ENCODE measurements around the gene MFRP.

MFRP gene

DNA sequence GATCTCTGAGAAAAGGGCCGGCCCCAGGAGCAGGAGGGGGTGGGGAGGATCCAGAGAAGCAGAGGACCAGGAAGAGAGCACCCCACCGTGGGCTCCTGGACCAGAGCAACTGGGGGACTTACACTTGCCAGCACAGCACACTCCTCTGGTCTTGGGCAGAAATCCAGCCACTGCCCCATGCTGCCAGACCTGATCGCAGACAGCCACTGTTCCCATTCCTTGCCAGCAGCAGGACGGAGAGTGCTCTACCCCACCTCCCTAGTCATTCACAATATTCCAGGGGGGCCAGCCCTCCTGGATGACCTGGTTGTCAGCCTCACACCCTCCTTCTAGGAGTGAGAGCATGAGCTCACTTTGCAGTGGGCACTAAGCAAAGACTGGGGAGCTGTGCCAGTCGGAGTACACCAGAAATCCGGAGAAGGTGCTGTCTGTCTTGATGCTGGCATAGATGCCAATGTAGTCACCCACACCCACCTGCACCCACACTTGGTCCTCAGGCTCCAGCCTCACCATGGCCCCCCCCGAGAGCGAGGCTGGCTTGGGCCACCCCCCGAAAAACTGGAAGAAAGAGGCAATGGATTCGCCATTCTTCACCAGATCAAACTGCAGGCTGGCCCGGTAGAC is 7.4 kb downstream of the MFRP start:
- DNase-seq (ENCODE audit: low read depth in 1 of 2, low spot score in 1 of 2) = no peak

DNA sequence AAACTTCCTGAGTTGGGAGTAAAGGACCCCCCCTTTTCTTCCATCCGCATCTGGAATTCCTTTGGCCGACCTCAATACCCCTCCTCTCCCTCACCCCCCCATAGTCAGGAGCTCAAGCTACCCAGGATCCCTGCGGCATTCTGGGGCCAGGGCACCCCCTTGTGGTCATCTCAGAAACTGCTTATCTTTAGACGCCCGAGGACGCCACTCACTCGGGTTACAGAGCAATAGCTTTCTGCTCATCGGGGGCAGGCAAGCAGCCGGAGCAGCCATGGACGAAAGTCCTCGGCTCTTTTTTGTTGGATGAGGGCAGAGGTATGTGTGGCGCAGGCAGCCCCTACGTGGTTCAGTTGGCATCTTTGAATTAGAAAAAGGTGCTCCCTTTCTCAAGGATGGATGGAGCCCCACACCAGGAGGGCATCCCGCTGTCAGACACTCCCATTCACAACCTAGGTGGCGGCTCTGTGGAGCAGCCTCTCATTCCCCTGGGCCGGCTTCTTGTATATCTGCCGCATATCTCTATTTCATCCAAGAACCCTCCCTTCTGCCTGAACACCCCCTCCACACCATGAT is 8.1 kb downstream of the MFRP start:
- peak; percentile 47 for DNase-seq (ENCODE audit: low read depth in 1 of 2, low spot score in 1 of 2)

DNA sequence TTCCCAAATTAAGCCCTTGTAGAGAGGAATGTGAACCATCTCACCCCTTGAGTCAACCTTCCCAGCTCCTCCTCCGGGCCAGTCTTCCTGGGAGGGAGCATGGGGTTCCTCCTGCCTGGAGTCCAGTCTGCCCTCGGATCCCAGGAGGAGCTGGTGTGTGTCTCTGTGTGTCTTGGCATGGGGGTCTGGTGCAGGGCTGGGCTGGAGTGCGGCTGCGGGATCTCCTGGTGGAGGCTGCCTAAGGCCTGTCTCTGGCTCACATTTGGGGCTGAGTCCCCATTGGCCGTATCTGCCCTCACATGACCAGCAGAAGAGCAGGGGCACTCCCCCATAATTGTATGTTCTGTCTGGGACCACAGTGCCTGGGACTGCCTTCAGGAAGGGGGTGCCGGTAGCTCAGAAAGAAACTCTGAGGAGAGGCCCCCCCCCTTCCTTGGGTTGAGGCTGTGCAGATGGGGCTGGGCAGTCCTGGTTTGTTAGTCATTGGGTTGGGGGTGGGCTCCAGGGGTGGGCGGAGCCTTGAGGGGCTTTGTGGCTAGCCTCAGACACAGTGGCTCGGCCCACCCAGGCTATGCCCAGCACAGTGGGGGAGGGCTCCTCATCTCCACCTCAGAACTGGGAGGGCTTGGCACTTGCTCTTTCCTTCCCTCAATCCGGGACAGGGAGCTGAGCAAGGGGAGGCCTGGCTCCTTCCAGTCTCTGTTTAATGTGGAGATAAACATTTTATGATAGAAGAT is 8.8 kb downstream of the MFRP start:
- no peak for DNase-seq (ENCODE audit: low read depth in 1 of 2, low spot score in 1 of 2)

DNA sequence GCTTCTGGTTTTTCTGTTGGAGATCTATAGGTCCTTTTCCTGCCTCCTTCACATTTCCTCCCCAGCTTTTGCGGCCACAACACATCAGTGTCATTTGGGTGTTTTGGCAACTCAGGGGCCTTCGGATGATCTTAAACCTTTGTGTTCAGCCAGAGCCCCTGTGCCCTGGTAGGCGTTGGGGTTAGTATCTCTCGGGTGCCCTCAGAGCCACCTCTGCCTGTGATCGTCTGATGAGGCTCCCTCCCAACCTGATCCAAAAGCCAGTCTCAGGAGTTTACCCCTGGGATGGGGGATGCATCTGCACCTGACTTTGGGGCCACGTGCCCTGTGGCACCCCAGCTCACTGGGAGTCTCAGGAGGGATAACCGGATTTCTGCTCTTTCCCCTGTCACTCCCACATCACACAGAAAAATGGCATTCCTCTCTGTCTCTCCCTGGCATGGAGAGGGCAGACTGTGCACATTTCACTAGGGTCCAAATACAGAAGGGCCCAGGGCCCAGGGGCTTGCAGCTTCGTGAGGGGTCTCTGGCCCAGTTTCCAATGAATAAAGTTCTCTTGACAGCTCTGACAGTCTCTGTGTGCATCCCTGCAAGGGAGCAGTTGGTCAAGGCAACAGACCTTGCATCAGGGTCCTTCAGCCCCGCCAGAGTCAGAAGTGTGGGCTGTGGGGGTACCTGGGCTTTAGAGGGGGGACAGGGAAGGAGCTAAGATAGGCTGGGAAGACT is 9.6 kb downstream of the MFRP start:
- DNase-seq (ENCODE audit: low read depth in 1 of 2, low spot score in 1 of 2) = no peak

DNA sequence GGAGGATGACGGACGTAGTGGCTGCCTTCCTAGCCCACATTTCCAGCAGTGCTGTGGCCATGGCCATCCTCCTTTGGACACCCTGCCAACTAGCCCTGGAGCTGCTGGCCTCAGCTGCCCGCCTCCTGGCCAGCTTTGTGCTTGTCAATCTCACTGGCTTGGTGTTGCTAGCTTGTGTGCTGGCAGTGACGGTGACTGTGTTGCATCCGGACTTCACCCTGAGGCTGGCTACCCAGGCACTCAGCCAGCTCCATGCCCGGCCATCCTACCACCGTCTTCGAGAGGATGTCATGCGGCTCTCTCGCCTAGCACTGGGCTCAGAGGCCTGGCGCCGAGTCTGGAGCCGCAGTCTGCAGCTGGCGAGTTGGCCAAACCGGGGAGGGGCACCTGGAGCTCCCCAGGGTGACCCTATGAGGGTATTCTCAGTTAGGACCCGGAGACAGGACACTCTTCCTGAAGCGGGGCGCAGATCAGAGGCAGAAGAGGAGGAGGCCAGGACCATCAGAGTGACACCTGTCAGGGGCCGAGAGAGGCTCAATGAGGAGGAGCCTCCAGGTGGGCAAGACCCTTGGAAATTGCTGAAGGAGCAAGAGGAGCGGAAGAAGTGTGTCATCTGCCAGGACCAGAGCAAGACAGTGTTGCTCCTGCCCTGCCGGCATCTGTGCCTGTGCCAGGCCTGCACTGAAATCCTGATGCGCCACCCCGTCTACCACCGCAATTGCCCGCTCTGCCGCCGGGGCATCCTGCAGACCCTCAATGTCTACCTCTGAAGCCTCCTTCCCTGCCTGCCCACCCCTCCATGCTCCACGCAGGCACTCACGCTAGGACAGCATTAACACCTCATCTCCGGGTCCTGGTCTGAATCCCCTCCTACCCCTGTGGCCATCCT is 10.6 kb downstream of the MFRP start:
- DNase-seq (ENCODE audit: low read depth in 1 of 2, low spot score in 1 of 2) = no peak

DNA sequence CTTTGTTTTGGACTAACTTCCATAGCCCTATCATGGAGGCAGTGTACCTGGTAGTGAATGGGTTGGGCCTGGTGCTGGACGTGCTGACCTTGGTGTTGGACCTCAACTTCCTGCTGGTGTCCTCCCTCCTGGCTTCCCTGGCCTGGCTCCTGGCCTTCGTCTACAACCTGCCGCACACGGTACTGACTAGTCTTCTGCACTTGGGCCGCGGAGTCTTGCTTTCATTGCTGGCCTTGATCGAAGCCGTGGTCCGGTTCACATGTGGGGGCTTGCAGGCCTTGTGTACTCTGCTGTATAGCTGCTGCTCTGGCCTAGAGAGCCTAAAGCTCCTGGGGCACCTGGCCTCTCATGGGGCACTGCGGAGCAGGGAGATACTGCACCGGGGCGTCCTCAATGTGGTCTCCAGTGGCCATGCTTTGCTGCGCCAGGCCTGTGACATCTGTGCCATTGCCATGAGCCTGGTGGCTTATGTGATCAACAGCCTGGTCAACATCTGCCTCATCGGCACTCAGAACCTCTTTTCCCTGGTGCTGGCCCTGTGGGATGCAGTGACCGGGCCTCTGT is 11.3 kb downstream of the MFRP start:
- DNase-seq (ENCODE audit: low read depth in 1 of 2, low spot score in 1 of 2) = no peak

DNA sequence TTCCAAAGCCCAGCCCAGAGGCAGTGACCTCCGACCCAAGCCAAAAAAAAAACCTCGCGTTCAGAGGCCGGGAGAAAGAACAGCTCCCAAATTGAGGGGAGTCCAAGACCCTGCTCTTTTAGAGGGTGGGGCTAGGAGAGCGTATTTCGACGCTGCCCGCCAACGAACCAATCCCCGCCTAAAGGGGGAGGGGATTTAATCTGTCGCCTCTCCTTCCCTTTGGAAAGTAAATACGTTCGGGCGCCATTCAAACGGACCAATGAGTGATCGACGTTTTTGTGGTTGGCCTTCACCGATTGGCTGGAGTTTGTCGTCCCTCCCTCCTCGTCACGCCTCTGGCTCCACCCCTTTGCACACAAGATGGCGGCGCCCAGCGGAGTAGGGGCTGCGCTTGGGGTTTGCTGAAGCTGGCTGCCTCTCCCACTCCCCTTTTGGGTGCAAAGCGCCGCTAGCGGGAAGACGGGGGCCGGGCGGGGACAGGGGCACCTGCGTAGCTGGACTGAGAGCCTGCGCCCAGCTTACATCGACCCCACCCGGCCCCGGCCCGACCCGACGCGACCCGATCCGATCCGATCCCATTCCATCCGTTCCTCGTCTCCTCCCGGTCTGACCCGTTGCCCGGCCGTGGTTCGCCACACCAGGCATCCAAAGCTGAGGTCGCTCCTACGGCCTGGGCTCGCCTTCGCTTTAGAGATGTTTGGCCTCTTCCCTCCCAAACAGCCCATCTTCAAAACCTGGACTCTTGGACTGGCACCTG is 12.2 kb downstream of the MFRP start, which contains the start of gene RNF26:
Gene RNF26 (plus strand): TSS at position 354 of the 757 bp plus-strand sequence. CDS start 596 bp downstream, outside the sequence.
- DNase-seq (ENCODE audit: low read depth in 1 of 2, low spot score in 1 of 2) = peak; percentile 80 to 82

DNA sequence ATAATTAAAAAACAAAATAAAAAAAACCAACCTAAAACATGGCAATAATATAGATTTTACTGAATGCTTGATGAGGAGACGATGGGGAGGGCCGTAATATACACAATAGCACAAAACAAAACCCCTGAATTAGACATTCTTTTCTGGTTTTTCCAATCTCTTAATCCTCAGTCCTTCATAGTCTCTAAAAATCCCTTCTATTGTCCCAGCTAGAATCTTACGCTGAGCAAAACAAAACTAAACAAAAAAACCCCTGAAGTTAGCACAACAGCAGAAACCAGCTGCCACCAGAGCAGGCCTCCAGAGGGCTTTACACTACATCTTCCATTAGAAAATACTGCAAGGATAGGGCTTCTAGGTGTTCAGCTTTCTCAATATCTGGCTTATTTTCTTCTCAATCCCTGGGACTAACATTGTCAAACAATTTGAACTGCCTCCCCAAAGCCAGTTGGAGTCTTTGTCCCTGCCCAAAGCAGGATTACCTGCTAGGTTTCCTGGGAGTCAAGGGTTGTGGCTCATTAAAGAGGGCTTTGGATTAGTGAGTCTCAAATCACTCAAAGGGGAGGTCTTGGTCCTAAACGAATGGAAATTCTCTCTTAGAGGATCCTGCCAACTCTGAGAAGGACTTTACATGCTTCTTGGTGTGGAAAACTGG is 14.3 kb downstream of the MFRP start:
- DNase-seq (ENCODE audit: low read depth in 1 of 2, low spot score in 1 of 2) = no peak

DNA sequence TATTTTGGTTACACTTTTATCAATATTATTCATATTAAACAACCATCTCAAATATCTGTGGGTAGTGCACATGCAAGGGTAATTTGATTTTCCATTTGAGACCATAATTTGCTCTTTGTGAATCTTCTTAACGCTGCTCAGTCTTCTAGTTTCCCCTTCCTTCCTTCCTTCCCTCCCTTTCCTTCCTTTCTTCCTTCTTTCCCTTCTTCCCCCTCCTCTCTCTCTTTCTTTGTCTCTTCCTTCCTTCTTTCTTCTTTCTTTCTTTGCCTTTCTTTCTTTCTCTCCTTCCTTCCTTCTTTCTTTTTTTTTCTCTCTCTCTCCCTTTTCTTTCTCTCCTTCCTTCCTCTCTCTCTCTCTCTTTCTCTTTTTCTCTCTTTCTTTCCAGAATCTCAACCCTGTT is 16.3 kb downstream of the MFRP start:
- DNase-seq (ENCODE audit: low read depth in 1 of 2, low spot score in 1 of 2) = no peak

DNA sequence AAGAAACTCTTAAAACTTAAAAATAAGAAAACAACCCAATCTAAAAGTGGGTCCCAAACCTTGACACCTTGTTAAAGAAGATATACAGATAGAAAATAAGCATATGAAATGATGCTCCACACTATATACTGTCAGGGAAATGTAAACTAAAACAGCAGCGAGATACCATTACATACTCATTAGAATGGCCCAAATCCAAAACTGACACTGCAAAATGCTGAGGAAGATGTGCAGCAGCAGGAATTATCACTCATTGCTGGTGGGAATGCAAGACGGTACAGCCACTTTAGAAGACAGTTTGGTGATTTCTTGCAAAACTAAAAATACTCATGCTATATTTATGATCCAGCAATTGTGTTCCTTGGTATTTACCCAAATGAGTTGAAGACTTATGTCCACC is 17.2 kb downstream of the MFRP start:
- DNase-seq (ENCODE audit: low read depth in 1 of 2, low spot score in 1 of 2) = no peak

DNA sequence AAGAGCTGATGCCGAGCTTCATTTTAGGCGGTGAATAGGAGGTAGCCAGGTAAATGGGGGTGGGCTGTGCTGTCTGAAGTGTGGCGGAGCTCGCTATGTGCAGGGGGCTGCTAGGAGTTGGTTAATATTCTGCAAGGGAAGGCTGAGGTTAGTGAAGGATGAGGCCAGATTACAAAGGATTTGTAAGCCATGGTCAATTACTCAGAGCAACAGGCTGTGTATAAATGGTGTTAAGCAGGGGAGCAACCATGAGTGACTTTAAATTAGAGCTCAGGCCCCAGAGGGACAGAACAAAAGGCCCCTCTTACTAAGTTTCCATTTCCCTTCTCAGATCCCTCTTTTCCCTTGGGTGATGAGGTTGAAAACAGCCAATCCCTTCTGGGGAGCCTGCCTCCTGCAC is 22.3 kb downstream of the MFRP start:
- DNase-seq (ENCODE audit: low read depth in 1 of 2, low spot score in 1 of 2) = no peak

DNA sequence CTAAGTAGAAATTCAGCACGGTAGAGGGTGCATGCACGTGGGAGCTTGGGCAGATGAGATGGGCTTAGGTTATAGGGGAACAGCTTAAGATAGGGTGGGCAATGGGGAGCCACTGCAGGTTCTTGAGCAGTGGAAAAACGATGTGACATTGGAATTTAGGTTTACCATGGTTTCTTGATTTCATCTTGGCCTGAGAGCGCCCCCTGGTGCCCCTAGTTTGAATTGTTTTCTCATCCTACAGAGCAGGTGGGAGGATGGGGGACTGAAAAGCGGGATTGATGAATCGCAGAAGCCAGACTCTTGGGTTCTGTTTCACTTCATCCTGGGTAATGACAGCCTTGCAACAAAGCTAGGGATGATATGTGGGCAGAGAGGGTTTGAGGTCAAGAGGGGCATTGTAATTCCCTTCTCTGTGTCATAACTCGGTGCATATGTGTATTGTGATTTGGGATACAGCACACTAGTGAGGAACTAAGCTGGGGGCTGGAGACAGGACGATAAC is 22.9 kb downstream of the MFRP start:
- peak; percentile 46 to 57 for DNase-seq (ENCODE audit: low read depth in 1 of 2, low spot score in 1 of 2)

DNA sequence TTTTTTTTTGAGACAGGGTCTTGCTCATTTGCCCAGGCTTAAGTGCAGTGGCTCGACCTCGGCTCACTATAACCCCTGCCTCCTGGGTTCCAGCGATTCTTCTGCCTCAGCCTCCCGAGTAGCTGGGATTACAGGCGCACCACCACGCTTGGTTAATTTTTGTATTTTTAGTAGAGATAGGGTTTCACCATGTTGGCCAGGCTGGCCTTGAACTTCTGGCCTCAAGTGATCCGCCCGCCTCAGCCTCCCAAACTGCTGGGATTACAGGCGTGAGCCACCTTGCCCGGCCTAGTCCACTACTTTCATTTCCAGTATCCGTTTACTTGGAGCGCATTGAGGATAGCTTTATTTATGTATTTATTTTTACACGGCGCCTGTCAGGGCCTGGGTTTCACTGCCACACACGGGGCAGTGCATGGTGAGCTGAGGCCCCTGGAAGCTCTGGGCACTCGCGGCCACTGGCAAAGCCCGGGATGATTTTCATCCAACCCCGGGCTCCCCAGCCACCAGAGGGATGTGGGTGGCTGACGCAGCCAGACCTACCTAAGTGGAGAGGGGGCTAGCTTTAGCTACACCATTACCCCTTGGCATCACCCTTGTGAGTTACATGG is 23.5 kb downstream of the MFRP start:
- no peak for DNase-seq (ENCODE audit: low read depth in 1 of 2, low spot score in 1 of 2)

DNA sequence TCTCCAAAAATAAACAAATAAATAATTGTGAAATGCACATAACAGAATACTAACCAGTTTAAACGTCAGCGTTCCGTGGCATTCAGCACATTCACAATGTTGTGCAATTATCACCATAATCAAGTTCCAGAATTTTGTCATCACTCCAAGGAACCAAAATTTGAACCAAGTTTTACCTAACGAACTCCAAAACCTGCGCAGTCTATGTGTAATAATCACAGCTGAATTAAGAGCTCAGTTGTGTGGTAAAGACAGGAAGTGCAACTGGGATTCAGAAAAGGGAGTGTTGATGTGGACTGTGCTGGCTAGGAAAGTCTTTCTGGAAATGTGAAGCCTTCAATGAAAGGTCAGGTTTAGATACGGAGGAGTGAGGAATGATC is 24.2 kb downstream of the MFRP start:
- DNase-seq (ENCODE audit: low read depth in 1 of 2, low spot score in 1 of 2) = no peak

DNA sequence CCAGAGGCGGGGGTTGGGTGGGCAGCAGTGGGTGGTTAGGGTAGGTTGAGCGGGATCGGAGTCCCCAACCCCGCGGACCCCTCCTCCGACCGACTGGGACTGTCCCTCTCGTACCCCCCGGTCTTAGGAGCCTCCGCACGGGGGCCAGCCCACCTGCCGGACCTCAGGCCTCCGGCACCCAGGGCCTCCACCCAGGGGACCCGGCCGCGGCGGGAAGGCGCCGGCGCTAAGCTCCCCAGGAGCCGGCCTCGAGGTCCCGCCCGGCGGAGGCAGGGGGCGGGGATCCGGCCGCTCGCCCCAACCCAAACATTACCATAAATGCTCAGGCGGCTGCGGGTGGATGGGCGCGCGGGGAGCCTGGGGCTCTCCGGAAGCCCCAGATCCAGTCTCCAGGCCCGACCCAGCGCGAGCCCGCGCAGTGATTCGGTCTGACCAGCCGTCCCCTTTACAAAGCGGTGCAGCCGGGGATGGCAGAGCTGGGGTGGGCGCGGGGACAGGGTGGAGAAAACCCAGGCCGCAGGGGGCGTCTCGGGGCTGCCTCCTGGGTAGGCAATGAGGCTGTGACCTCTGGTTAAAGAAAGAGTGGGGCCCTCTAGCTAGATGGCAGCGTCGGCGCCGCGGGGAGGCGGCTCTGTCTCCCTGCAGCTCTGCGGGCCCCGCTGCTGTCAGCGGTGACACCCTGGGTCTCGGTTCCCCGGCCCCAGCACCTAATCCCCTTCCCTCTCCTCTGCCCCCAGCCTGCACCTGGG is 25.6 kb downstream of the MFRP start:
- DNase-seq (ENCODE audit: low read depth in 1 of 2, low spot score in 1 of 2) = no peak

DNA sequence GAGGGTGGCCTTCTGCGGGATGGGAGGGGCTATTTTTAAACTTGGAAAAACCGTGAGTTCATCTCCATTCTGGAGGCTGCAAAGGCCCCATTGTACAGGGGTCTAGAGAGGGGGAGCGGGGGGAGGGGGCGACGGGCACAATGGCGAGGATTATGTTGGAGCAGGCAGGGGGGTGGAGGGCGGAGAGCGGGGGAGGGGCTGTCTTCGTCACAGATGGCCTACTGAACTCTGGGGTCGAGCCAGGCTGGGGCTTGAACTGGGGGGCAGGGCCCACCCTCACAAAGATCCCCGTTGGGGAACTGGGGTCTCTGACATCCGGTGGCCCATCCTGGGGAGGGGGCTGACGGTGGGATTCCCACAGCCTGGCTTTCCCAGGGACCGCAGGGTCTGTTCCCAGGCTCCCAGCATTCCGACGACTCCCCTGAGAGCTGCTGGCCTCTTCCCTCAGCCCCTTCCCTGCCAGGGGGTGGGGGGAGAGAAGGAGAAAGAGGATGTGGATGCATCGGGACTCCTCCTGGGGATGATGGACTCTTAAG is 26.2 kb downstream of the MFRP start:
- no peak for DNase-seq (ENCODE audit: low read depth in 1 of 2, low spot score in 1 of 2)

DNA sequence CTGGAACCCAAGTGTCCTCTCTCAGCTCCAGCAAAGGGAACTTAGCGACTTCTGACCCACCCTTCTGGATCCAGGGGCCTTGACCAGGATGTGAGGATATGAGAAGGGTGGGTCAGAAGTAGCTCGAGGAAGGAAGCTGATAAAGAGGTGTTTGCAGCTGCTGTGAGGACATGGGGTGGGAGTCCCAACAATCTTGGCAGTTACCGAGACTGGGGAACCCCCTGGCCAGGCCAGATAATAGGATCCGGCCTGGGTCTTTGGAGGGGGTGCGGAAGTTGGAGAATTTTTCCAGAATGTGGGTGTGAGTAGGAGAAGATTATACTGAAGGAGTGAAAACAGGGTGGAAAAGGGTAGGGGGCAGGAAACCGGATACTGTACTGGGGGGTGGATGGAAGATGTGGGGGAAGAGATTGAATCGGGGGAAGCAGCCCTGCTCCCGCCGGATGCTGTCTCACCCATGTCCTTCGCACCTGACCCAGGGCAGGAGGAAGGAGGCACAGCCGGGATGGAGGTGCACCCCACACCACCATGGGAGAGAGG is 26.7 kb downstream of the MFRP start:
- DNase-seq (ENCODE audit: low read depth in 1 of 2, low spot score in 1 of 2) = no peak
